BLaER1 treated with 17β-estradiol and CSF1 and Interleukin-3, amounts not matched to agents 10 nM and 100 nM (cell line): ENCODE results near the gene NAGPA.

ENCODE experiments used
- H3K27ac ChIP-seq, 11 experiments: shearing (Covaris generic); formaldehyde crosslinking; 2 replicates each; pipeline ENCODE4 v1.8.1; 2022
- H3K27me3 ChIP-seq, 11 experiments: shearing (Covaris generic); formaldehyde crosslinking; 2 replicates each; pipeline ENCODE4 v1.8.1; 2022
- H3K36me3 ChIP-seq, 11 experiments: shearing (Covaris generic); formaldehyde crosslinking; 2 replicates each; pipeline ENCODE4 v1.8.1; 2022
- H3K4me1 ChIP-seq, 10 experiments: shearing (Covaris generic); formaldehyde crosslinking; 2 replicates each; pipeline ENCODE4 v1.8.1; 2022
- H3K4me2 ChIP-seq, 11 experiments: shearing (Covaris generic); formaldehyde crosslinking; 2 replicates each; pipeline ENCODE4 v1.8.1; 2022
- H3K4me3 ChIP-seq, 10 experiments: shearing (Covaris generic); formaldehyde crosslinking; 2 replicates each; pipeline ENCODE4 v1.8.1; 2022
- H3K9ac ChIP-seq, 11 experiments: shearing (Covaris generic); formaldehyde crosslinking; 2 replicates each; pipeline ENCODE4 v1.8.1; 2022
- H3K9me3 ChIP-seq, 11 experiments: shearing (Covaris generic); formaldehyde crosslinking; replicated peaks in 1 of 11; 2 replicates each; pipeline ENCODE4 v1.8.1; 2022
- H4K20me1 ChIP-seq, 11 experiments: shearing (Covaris generic); formaldehyde crosslinking; 2 replicates each; pipeline ENCODE4 v1.8.1; 2022
- Cebpa-rat ChIP-seq, 11 experiments: shearing (Covaris generic); IDR thresholded peaks; 2 replicates each; pipeline ENCODE4 v1.8.1; 2022

The NAGPA gene

DNA sequence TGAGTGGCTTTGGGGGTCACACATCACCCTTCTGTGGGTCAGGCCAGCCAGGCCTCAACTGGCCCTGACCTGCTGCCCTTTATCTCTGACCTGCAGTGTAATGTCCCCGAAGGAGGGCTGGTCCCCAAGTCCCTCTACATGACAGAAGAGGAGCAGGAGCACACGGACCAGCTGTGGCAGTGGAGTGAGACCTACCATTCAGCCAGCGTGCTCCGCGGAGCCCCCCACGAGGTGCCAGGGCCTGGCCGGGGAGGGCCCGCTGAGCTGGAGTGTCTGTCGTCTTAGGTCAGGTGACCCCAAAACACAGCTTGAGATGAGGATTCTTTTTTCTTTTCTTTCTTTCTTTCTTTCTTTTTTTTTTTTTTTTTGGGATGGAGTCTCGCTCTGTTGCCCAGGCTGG, 26.5 kb downstream of the NAGPA start:
- Histone ChIP-seq H3K4me2 (no peak overlapping the region), H3K4me3 (no peak overlapping the region), H3K27me3 (no peaks in the 10 kb centered on the region), H3K27ac (no peak overlapping the region), H3K9me3 (no peaks in the 10 kb centered on the region), H4K20me1 (0 out of 22 replicates have a peak, but pooled peaks cover 0 to 6% (median 0%) of the 10 kb centered on the region in 11 experiments), H3K36me3 (no peaks in the 10 kb centered on the region), H3K9ac (no peak overlapping the region), H3K4me1 (peaks cover 0 to 7% (median 0%) of the 10 kb centered on the region in 10 experiments; a peak in 5 of 20 replicates)
- no peak for TF ChIP-seq Cebpa-rat (IDR thresholded peaks at IDR 0.05)

DNA sequence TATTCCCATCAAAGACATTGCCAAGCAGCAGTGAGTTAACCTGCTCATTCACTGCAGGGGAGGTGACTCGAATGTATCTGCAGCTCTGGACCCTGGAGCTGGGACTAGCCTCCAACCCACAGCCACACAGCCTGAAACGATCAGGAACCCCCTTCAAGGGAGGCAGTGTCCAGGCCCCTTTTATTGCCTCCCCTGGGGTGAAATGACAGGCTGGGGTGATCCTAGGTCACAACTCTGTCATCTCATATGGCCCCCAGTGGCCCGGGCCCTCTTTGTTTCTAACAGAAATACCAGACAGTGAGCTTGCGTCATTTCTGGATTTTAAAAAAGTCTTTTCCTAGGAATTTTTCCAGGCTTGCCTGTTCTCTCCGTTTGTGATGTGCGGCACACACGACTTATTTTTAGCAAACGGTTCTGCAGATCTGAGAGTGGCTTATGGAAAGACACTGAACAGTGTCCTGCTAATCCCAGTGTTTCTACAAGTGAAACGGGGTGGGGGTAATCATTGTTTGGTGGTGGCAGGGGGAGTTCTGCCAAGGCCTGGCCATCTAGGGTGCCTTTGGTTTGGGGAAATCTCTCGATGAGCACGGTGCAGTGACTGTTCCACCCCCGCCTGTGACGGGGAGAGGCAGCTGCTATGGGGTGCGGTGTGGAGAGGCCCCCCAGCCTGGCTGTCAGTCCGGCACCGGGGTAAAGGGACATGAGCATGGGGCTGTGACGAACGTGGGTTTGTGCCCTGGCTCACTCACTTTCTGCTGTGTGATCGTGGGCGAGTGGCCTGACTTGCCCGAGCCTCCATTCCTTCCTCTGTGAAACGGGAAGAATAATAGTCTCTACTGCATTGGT, 27.2 kb downstream of the NAGPA start:
- Histone ChIP-seq H4K20me1 (0 out of 22 replicates have a peak, but pooled peaks cover 0 to 6% (median 0%) of the 10 kb centered on the region in 11 experiments), H3K4me3 (no peak overlapping the region), H3K9ac (no peak overlapping the region), H3K27ac (no peak overlapping the region), H3K4me2 (no peak overlapping the region), H3K9me3 (no peaks in the 10 kb centered on the region), H3K4me1 (peaks cover 4 to 11% (median 5%) of the 10 kb centered on the region in 10 experiments; a peak in 17 of 20 replicates), H3K36me3 (no peaks in the 10 kb centered on the region), H3K27me3 (no peaks in the 10 kb centered on the region)
- no peak for TF ChIP-seq Cebpa-rat (IDR thresholded peaks at IDR 0.05)

GRCh38 chr16:5005916-5006315, 27.8 kb downstream of the NAGPA start:
- H3K9me3 ChIP-seq = no peaks in the 10 kb centered on the region
- H3K9ac ChIP-seq = no peak overlapping the region
- H3K27me3 ChIP-seq = no peaks in the 10 kb centered on the region
- no peaks in the 10 kb centered on the region for H3K36me3 ChIP-seq
- H3K4me2 ChIP-seq = no peak overlapping the region
- H3K27ac ChIP-seq = no peak overlapping the region
- H4K20me1 ChIP-seq = 0 out of 22 replicates have a peak, but pooled peaks cover 0 to 6% (median 0%) of the 10 kb centered on the region in 11 experiments
- peaks cover 10 to 17% (median 12%) of the 10 kb centered on the region in 10 experiments; a peak in 17 of 20 replicates for H3K4me1 ChIP-seq
- no peak overlapping the region for H3K4me3 ChIP-seq
- TF ChIP-seq Cebpa-rat (IDR thresholded peaks at IDR 0.05) = no peak

- Histone ChIP-seq H3K36me3 (no peaks in the 10 kb centered on the region), H3K4me3 (no peak overlapping the region), H3K4me1 (peaks cover 14 to 22% (median 16%) of the 10 kb centered on the region in 10 experiments; a peak in 17 of 20 replicates), H3K9ac (no peak overlapping the region), H4K20me1 (0 out of 22 replicates have a peak, but pooled peaks cover 0 to 6% (median 0%) of the 10 kb centered on the region in 11 experiments), H3K27ac (no peak overlapping the region), H3K27me3 (no peaks in the 10 kb centered on the region), H3K9me3 (no peaks in the 10 kb centered on the region), H3K4me2 (peak overlapping the region in 3 of 11 experiments; percentile 18 to 31 (median 23); a peak in 4 of 22 replicates)
- TF ChIP-seq Cebpa-rat (IDR thresholded peaks at IDR 0.05) = no peak
These were observed 29.4 kb downstream of the NAGPA start for GRCh38 chr16:5004311-5004710.

- Histone ChIP-seq H4K20me1 (0 out of 22 replicates have a peak, but pooled peaks cover 0 to 6% (median 0%) of the 10 kb centered on the region in 11 experiments), H3K4me2 (no peak overlapping the region), H3K9me3 (no peaks in the 10 kb centered on the region), H3K27ac (no peak overlapping the region), H3K36me3 (no peaks in the 10 kb centered on the region), H3K27me3 (no peaks in the 10 kb centered on the region), H3K4me1 (peaks cover 14 to 22% (median 16%) of the 10 kb centered on the region in 10 experiments; a peak in 17 of 20 replicates), H3K9ac (no peak overlapping the region), H3K4me3 (no peak overlapping the region)
- TF ChIP-seq Cebpa-rat (IDR thresholded peaks at IDR 0.05) = no peak
These were observed 29.9 kb downstream of the NAGPA start for GRCh38 chr16:5003828-5004227.

- Histone ChIP-seq H4K20me1 (0 out of 22 replicates have a peak, but pooled peaks cover 0 to 6% (median 0%) of the 10 kb centered on the region in 11 experiments), H3K27me3 (no peaks in the 10 kb centered on the region)
- TF ChIP-seq Cebpa-rat (IDR thresholded peaks at IDR 0.05) = no peak
These were observed 30.5 kb downstream of the NAGPA start for GRCh38 chr16:5003211-5003610.

GRCh38 chr16:5002699-5003143, 31.0 kb downstream of the NAGPA start:
- Histone ChIP-seq H3K4me3 (no peak overlapping the region), H4K20me1 (0 out of 22 replicates have a peak, but pooled peaks cover 0 to 6% (median 0%) of the 10 kb centered on the region in 11 experiments), H3K9ac (no peak overlapping the region), H3K4me1 (peaks cover 14 to 22% (median 16%) of the 10 kb centered on the region in 10 experiments; a peak in 17 of 20 replicates), H3K27ac (no peak overlapping the region), H3K36me3 (no peaks in the 10 kb centered on the region), H3K9me3 (no peaks in the 10 kb centered on the region), H3K4me2 (no peak overlapping the region), H3K27me3 (no peaks in the 10 kb centered on the region)
- TF ChIP-seq Cebpa-rat (IDR thresholded peaks at IDR 0.05) = no peak

More at GRCh38 chr16:5003211-5003610, 30.5 kb downstream of the NAGPA start:
- no peaks in the 10 kb centered on the region for H3K9me3 ChIP-seq
- no peak overlapping the region for H3K27ac ChIP-seq
- no peaks in the 10 kb centered on the region for H3K36me3 ChIP-seq
- no peak overlapping the region for H3K4me3 ChIP-seq
- H3K9ac ChIP-seq = no peak overlapping the region
- H3K4me2 ChIP-seq = no peak overlapping the region
- H3K4me1 ChIP-seq = peaks cover 14 to 22% (median 16%) of the 10 kb centered on the region in 10 experiments; a peak in 17 of 20 replicates

DNA sequence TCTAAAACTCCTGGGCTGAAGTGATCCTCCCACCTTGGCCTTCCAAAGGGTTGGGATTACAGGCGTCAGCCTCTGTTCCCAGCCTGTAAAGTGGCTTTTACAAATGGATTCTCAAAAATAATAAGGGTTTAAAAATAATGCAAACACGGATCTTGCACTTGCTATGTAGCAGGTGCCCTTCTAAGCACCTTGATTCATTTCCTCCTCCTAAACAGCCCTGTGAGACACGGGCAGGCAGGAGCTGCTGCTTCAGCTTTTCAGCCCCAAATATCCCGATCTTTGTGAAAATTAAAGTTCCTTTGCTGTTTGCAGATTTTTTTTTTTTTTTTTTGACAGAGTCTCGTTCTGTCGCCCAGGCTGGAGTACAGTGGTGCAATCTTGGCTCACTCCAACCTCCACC, 31.7 kb downstream of the NAGPA start:
- 0 out of 22 replicates have a peak, but pooled peaks cover 0 to 3% (median 0%) of the 10 kb centered on the region in 11 experiments for H4K20me1 ChIP-seq
- no peak overlapping the region for H3K4me3 ChIP-seq
- no peaks in the 10 kb centered on the region for H3K9me3 ChIP-seq
- H3K9ac ChIP-seq = no peak overlapping the region
- H3K27me3 ChIP-seq = no peaks in the 10 kb centered on the region
- no peaks in the 10 kb centered on the region for H3K36me3 ChIP-seq
- no peak for TF ChIP-seq Cebpa-rat (IDR thresholded peaks at IDR 0.05)
- peaks cover 14 to 22% (median 16%) of the 10 kb centered on the region in 10 experiments; a peak in 17 of 20 replicates for H3K4me1 ChIP-seq
- H3K4me2 ChIP-seq = peak overlapping the region in 10 of 11 experiments; percentile 27 to 72 (median 49); a peak in 14 of 22 replicates
- no peak overlapping the region for H3K27ac ChIP-seq

- Histone ChIP-seq H3K36me3 (no peaks in the 10 kb centered on the region), H3K4me2 (peak overlapping the region; percentile 27 to 72 (median 49)), H3K9me3 (no peaks in the 10 kb centered on the region), H3K9ac (peak overlapping the region in 1 of 11 experiments; percentile 18; a peak in 2 of 22 replicates), H3K4me1 (peaks cover 14 to 22% (median 16%) of the 10 kb centered on the region in 10 experiments; a peak in 17 of 20 replicates), H3K27ac (0 out of 22 replicates have a peak overlapping the region, but pooled peaks of 1 of the 11 experiments have one; percentile 32), H3K27me3 (no peaks in the 10 kb centered on the region), H4K20me1 (no peaks in the 10 kb centered on the region), H3K4me3 (no peak overlapping the region; a peak in 1 of 20 replicates)
- TF ChIP-seq Cebpa-rat (IDR thresholded peaks at IDR 0.05) = no peak
These were observed 32.2 kb downstream of the NAGPA start for GRCh38 chr16:5001571-5001970.
